Measurements from ENCODE around the gene TRIM45.

DNA sequence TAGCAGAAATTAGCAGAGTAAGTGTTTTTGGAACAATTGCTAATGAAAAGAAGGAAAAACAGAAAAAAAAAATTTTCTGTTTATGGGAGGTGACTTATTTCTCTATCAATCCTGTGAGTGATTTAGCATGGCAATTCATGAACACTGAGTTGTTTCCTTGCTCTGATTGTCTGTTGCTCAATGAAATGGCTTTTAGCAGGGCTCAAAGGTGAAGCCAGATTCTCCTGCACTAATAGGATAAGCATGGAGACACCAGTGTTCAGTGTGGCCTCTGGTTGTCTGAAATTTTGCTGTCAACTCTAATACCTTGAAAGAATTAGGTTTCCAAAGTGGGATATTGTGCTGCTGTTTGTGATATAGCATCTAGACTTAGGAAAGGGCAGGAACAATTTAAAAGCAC, 15.8 kb downstream of the TRIM45 start:
- TF ChIP-seq, protein P1, sequence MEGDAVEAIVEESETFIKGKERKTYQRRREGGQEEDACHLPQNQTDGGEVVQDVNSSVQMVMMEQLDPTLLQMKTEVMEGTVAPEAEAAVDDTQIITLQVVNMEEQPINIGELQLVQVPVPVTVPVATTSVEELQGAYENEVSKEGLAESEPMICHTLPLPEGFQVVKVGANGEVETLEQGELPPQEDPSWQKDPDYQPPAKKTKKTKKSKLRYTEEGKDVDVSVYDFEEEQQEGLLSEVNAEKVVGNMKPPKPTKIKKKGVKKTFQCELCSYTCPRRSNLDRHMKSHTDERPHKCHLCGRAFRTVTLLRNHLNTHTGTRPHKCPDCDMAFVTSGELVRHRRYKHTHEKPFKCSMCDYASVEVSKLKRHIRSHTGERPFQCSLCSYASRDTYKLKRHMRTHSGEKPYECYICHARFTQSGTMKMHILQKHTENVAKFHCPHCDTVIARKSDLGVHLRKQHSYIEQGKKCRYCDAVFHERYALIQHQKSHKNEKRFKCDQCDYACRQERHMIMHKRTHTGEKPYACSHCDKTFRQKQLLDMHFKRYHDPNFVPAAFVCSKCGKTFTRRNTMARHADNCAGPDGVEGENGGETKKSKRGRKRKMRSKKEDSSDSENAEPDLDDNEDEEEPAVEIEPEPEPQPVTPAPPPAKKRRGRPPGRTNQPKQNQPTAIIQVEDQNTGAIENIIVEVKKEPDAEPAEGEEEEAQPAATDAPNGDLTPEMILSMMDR (IDR thresholded peaks at IDR 0.05): no peak
- TF ChIP-seq POLR2AphosphoS5 (IDR thresholded peaks at IDR 0.05) (no peak), EP300 (IDR thresholded peaks at IDR 0.05) (no peak), POLR2A (IDR thresholded peaks at IDR 0.05) (no peak)

Data from stomach (tissue), 4 donors.